Measurements from ENCODE around the gene PAWR.

PAWR gene

GRCh38 chr12:79706156-79706555 is 15.4 kb upstream of the PAWR start:
- Histone ChIP-seq H3K4me1 (no peaks in the 10 kb centered on the region), H3K36me3 (no peaks in the 10 kb centered on the region), H3K9me3 (peaks cover 7% of the 10 kb centered on the region), H3K9ac (no peak overlapping the region), H3K27ac (no peak overlapping the region), H3K4me2 (no peak overlapping the region), H3K4me3 (no peak overlapping the region), H3K27me3 (no peaks in the 10 kb centered on the region), H4K20me1 (no peaks in the 10 kb centered on the region)
- no peak for TF ChIP-seq Cebpa-rat (IDR thresholded peaks at IDR 0.05)

- no peak for TF ChIP-seq Cebpa-rat (IDR thresholded peaks at IDR 0.05)
- H3K27me3 ChIP-seq: no peaks in the 10 kb centered on the region
These were observed 8.2 kb upstream of the PAWR start for GRCh38 chr12:79698966-79699365.

GRCh38 chr12:79696416-79696815 is 5.7 kb upstream of the PAWR start:
- Histone ChIP-seq H3K9me3 (no peaks in the 10 kb centered on the region), H3K9ac (no peak overlapping the region), H4K20me1 (peaks cover 8% of the 10 kb centered on the region; the same call in 1 of the 2 replicates), H3K27me3 (peaks cover 21% of the 10 kb centered on the region), H3K4me2 (no peak overlapping the region), H3K36me3 (no peaks in the 10 kb centered on the region), H3K4me3 (no peak overlapping the region), H3K4me1 (peaks cover 3% of the 10 kb centered on the region), H3K27ac (no peak overlapping the region)
- TF ChIP-seq Cebpa-rat (IDR thresholded peaks at IDR 0.05): no peak

More at GRCh38 chr12:79698966-79699365, 8.2 kb upstream of the PAWR start:
- H3K9me3 ChIP-seq: no peaks in the 10 kb centered on the region
- no peak overlapping the region for H3K9ac ChIP-seq
- H3K36me3 ChIP-seq: no peaks in the 10 kb centered on the region
- no peaks in the 10 kb centered on the region for H4K20me1 ChIP-seq
- H3K27ac ChIP-seq: no peak overlapping the region
- no peak overlapping the region for H3K4me3 ChIP-seq
- no peak overlapping the region for H3K4me2 ChIP-seq
- H3K4me1 ChIP-seq: no peaks in the 10 kb centered on the region

- H3K4me2 ChIP-seq: no peak overlapping the region
- no peak overlapping the region for H3K9ac ChIP-seq
- H3K36me3 ChIP-seq: no peaks in the 10 kb centered on the region
- H4K20me1 ChIP-seq: peaks cover 16% of the 10 kb centered on the region; the same call in 1 of the 2 replicates
- peaks cover 8% of the 10 kb centered on the region for H3K4me1 ChIP-seq
- no peak overlapping the region for H3K27ac ChIP-seq
- H3K27me3 ChIP-seq: peaks cover 50% of the 10 kb centered on the region
- H3K4me3 ChIP-seq: no peak overlapping the region
- TF ChIP-seq Cebpa-rat (IDR thresholded peaks at IDR 0.05): no peak
- H3K9me3 ChIP-seq: no peaks in the 10 kb centered on the region
These were observed 2.3 kb upstream of the PAWR start for GRCh38 chr12:79692860-79693577.

- Histone ChIP-seq H3K27me3 (peaks cover 50% of the 10 kb centered on the region), H3K4me1 (peaks cover 21% of the 10 kb centered on the region), H4K20me1 (peaks cover 26% of the 10 kb centered on the region), H3K9ac (peak overlapping the region; percentile 34; the same call in 1 of the 2 replicates), H3K9me3 (no peaks in the 10 kb centered on the region), H3K4me3 (peak overlapping the region; percentile 98), H3K4me2 (peak overlapping the region; percentile 88), H3K27ac (no peak overlapping the region), H3K36me3 (no peaks in the 10 kb centered on the region)
- TF ChIP-seq Cebpa-rat (IDR thresholded peaks at IDR 0.05): no peak
These were observed 916 bp upstream of the PAWR start for GRCh38 chr12:79691511-79692248.

GRCh38 chr12:79690142-79690637 is 574 bp downstream of the PAWR start:
- peaks cover 41% of the 10 kb centered on the region for H4K20me1 ChIP-seq
- no peaks in the 10 kb centered on the region for H3K36me3 ChIP-seq
- H3K27ac ChIP-seq: peak overlapping the region; percentile 79
- H3K27me3 ChIP-seq: peaks cover 50% of the 10 kb centered on the region
- peaks cover 31% of the 10 kb centered on the region for H3K4me1 ChIP-seq
- peak overlapping the region; percentile 98 for H3K4me3 ChIP-seq
- H3K4me2 ChIP-seq: peak overlapping the region; percentile 88
- no peak for TF ChIP-seq Cebpa-rat (IDR thresholded peaks at IDR 0.05)
- H3K9me3 ChIP-seq: no peaks in the 10 kb centered on the region
- peak overlapping the region; percentile 84 for H3K9ac ChIP-seq

- Histone ChIP-seq H3K36me3 (no peaks in the 10 kb centered on the region), H3K9ac (peak overlapping the region; percentile 84), H3K27ac (peak overlapping the region; percentile 79), H4K20me1 (peaks cover 47% of the 10 kb centered on the region), H3K4me1 (peaks cover 31% of the 10 kb centered on the region), H3K4me2 (peak overlapping the region; percentile 88), H3K9me3 (no peaks in the 10 kb centered on the region), H3K27me3 (peaks cover 50% of the 10 kb centered on the region), H3K4me3 (peak overlapping the region; percentile 98)
- TF ChIP-seq Cebpa-rat (IDR thresholded peaks at IDR 0.05): no peak
These were observed 1.2 kb downstream of the PAWR start for GRCh38 chr12:79689477-79690141.

GRCh38 chr12:79689061-79689476 is 1.7 kb downstream of the PAWR start:
- H3K4me1 ChIP-seq: peaks cover 31% of the 10 kb centered on the region
- H3K4me3 ChIP-seq: peak overlapping the region; percentile 98
- H3K36me3 ChIP-seq: no peaks in the 10 kb centered on the region
- H3K27me3 ChIP-seq: peaks cover 50% of the 10 kb centered on the region
- peaks cover 52% of the 10 kb centered on the region for H4K20me1 ChIP-seq
- peak overlapping the region; percentile 84 for H3K9ac ChIP-seq
- peak overlapping the region; percentile 79 for H3K27ac ChIP-seq
- no peak for TF ChIP-seq Cebpa-rat (IDR thresholded peaks at IDR 0.05)
- no peaks in the 10 kb centered on the region for H3K9me3 ChIP-seq
- peak overlapping the region; percentile 88 for H3K4me2 ChIP-seq

- H4K20me1 ChIP-seq: peaks cover 57% of the 10 kb centered on the region
- no peak for TF ChIP-seq Cebpa-rat (IDR thresholded peaks at IDR 0.05)
- peak overlapping the region; percentile 98 for H3K4me3 ChIP-seq
- H3K9ac ChIP-seq: peak overlapping the region; percentile 84
- H3K27ac ChIP-seq: peak overlapping the region; percentile 79; the same call in 1 of the 2 replicates
- no peaks in the 10 kb centered on the region for H3K36me3 ChIP-seq
- H3K4me2 ChIP-seq: peak overlapping the region; percentile 88
- H3K4me1 ChIP-seq: peaks cover 31% of the 10 kb centered on the region
- H3K27me3 ChIP-seq: peaks cover 50% of the 10 kb centered on the region
- no peaks in the 10 kb centered on the region for H3K9me3 ChIP-seq
These were observed 2.2 kb downstream of the PAWR start for GRCh38 chr12:79688376-79689060.

Measured in BLaER1 (cell line).